HEK293T (cell line): ENCODE results near the gene CCDC57.

ENCODE experiments used
- ELF4 ChIP-seq: fragments of 450-650 bp; IDR thresholded peaks from 2 replicates; pipeline ENCODE4 v1.6.1; 2017; ENCODE audit warnings: antibody characterized with exemption
- FOXK2 ChIP-seq: fragments of 450-650 bp; IDR thresholded peaks from 2 replicates; pipeline ENCODE4 v1.6.1; 2016; ENCODE audit warnings: mild to moderate bottlenecking
- HDGF ChIP-seq: fragments of 450-650 bp; IDR thresholded peaks from 2 replicates; pipeline ENCODE4 v1.6.1; 2017; ENCODE audit warnings: antibody characterized with exemption, borderline replicate concordance
- LEF1 ChIP-seq: fragments of 450-650 bp; IDR thresholded peaks from 2 replicates; pipeline ENCODE4 v1.6.1; 2017; ENCODE audit warnings: mild to moderate bottlenecking, borderline replicate concordance
- TARDBP ChIP-seq: fragments of 450-650 bp; IDR thresholded peaks from 2 replicates; pipeline ENCODE4 v1.6.1; 2016

DNA sequence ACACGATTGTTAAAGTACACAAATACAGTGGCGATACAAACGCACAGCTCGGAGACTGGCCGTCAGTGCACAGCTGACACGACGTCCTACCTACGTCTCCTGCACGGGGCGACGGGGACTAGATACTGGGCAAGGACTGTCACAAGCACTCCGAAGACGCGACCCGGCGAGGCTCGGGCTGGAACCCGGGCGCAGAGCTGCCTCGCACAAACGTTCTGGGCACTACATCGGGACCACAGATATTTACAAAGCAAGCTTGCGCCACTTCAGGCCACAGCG lies 30.0 kb upstream of the CCDC57 start:
- TF ChIP-seq FOXK2 (no peak), HDGF (no peak), LEF1 (no peak), TARDBP (no peak), ELF4 (no peak)
